ENCODE measurements around the gene CRACDL.

- TF ChIP-seq CTCF (IDR thresholded peaks at IDR 0.05) (no peak), POLR2A (IDR thresholded peaks at IDR 0.05) (no peak)
Measured at GRCh38 chr2:98829581-98830270, 106.3 kb downstream of the CRACDL start.

Data from adrenal gland (tissue), 5 donors.